Activated naive CD8-positive, alpha-beta T cell treated with anti-CD3 and anti-CD28 coated beads for 36 hours (primary cell): Measurements from ENCODE around the gene PPIL6. TPM values are rescaled to one million over a fixed set of nuclear protein-coding genes. Genes with fewer than 3 reads are reported as not detected.

Experiments used
- DNase-seq: peaks from one replicate; pipeline ENCODE4 v3.0.0; 2021
- H3K27ac Mint-ChIP-seq: one replicate; pipeline ENCODE4 v1.8.0; 2022; ENCODE audit warnings: mild to moderate bottlenecking, moderate library complexity, mixed read lengths
- H3K27me3 Mint-ChIP-seq: one replicate; pipeline ENCODE4 v1.8.0; 2022; ENCODE audit warnings: mild to moderate bottlenecking, mixed read lengths
- H3K36me3 Mint-ChIP-seq: one replicate; pipeline ENCODE4 v1.8.0; 2021; ENCODE audit warnings: mild to moderate bottlenecking, mixed read lengths
- H3K4me1 Mint-ChIP-seq: one replicate; pipeline ENCODE4 v1.8.0; 2021; ENCODE audit warnings: mixed read lengths
- H3K4me3 Mint-ChIP-seq: one replicate; pipeline ENCODE4 v1.8.0; 2022; ENCODE audit warnings: mild to moderate bottlenecking, moderate library complexity, mixed read lengths
- H3K9me3 Mint-ChIP-seq: one replicate; pipeline ENCODE4 v1.8.0; 2022; ENCODE audit warnings: mixed read lengths
- total RNA-seq, 2 experiments: library from RNA; stranded (reverse); gene quantifications; one replicate each; pipeline ENCODE4 v1.2.3, GENCODE V29; 2021

Gene PPIL6
- total RNA-seq = under 1 TPM; 0.60 to 0.64 TPM

DNA sequence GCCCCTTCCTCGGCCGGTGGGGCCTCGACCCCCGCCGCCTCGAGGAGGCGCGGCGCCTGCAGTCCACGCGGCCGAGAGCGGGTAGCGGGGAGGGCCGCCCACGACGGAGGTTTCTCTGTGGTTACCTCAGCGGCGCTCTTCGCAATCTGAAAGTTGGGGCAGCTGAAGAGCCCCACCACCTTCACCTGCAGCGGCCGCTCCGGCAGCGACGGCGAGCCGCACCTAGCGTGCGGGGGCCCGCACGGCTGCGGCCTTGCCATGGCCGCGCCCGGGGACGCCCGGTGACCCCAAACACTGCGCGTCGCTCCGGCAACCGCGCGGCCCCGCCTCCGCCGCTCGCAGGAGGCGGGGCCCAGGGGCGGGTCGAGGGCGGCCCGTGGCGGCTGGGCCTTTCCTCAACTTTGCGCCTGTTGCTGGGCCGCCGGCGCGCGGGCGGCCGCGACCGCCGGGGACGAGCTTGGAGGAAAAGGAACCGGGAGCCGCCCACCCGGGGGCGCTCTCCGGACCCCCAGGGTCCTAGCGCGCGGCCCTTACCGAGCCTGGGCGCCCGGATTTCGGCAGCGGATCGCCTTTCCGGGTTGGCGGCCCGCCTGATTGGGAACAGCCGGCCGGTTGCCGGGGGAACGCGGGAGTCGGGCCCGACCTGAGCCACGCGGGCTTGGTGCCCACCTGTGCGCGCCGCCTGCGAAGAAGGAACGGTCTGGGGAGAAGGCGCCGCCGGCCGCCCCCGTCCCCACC is at the start of gene PPIL6, which contains the start of gene SMPD2:
Gene PPIL6 (minus strand): TSS at position 298 of the 738 bp plus-strand sequence. CDS start 38 bp downstream, at position 260.
Gene SMPD2 (plus strand): TSS at position 394 of the 738 bp plus-strand sequence. CDS start 398 bp downstream, outside the sequence.
- Mint-ChIP-seq H3K27ac (peak within 1 kb of the TSS; percentile 89), H3K9me3 (no peaks in the 10 kb centered on the region), H3K27me3 (no peaks in the 10 kb centered on the region), H3K4me3 (peak within 1 kb of the TSS; percentile 93), H3K4me1 (peaks cover 20% of the 10 kb centered on the region), H3K36me3 (peaks cover 10% of the 10 kb centered on the region)
- peak; percentile 86 for DNase-seq

DNA sequence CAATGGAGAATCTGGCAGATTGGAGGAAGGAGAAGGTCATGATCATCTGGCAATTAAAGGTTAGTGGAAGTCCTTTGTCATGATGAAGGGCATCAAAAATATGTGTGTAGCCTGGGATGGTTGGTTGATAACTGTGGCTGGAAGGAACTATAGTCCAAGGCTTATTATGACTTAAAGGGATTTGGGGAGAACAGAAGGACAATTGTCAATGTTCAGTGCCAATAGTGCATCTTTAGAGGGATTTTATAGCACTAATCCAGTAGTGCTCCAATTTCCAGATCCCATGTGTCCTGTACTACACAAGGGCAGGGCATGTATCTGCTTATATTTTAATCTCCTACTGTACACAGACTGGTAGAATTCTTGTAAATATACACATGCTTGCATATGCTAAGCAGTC is 47.6 kb upstream of the PPIL6 start:
- Mint-ChIP-seq H3K27ac (no peak overlapping the region), H3K27me3 (no peaks in the 10 kb centered on the region), H3K36me3 (no peaks in the 10 kb centered on the region), H3K4me1 (peaks cover 29% of the 10 kb centered on the region), H3K9me3 (no peaks in the 10 kb centered on the region), H3K4me3 (no peak overlapping the region)
- DNase-seq = no peak

DNA sequence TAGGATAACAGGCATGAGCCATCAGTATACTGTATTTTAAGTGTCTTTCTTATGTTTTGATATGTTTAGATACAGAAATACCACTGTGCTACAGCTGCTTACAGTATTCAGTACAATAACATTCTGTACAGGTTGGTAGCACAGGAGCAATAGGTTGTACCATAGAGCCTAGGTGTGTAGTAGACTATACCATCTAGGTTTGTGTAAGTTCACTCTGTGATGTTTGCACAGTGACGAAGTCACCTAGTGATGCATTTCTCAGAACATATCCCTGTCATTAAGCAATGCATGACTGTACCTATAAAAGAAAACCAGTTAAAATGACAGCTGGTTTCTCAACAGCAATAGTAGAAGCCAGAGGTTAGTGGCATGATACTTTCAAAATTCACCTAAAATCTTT is 45.6 kb upstream of the PPIL6 start:
- DNase-seq = no peak
- Mint-ChIP-seq H3K27me3 (no peaks in the 10 kb centered on the region), H3K4me3 (no peak overlapping the region), H3K36me3 (peaks cover 14% of the 10 kb centered on the region), H3K4me1 (peaks cover 28% of the 10 kb centered on the region), H3K27ac (peak overlapping the region; percentile 36), H3K9me3 (no peaks in the 10 kb centered on the region)

DNA sequence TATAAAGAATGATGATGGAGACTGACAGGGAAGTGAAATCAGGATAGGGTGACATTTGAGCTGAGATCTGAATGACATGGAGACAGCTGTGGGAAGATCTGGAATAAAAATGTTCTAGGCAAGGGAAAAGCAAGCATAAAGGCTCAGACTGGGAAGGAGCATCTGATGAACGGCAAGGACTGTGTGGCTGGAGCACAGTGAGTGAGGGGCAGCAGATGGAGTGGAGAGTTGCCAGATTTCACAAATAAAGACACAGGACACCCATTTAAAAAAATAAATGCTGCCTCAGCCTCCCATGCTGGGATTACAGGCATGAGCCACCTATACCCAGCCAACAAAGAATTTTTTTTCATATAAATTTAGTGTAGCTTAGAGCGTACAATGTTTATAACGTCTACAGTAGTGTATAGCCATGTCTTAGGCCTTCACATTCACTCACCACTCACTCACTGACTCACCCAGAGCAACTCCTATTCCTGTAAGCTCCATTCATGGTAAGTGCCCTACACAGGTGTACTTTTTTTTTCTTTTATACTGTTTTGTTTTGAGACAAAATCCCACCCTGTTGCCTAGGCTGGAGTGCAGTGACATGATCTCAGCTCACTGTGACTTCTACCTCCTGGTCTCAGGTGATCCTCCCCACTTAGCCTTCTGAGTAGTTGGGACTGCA is 45.0 kb upstream of the PPIL6 start:
- Mint-ChIP-seq H3K4me3 (no peak overlapping the region), H3K27ac (no peak overlapping the region), H3K4me1 (peaks cover 26% of the 10 kb centered on the region), H3K9me3 (no peaks in the 10 kb centered on the region), H3K27me3 (no peaks in the 10 kb centered on the region), H3K36me3 (peaks cover 20% of the 10 kb centered on the region)
- no peak for DNase-seq

DNA sequence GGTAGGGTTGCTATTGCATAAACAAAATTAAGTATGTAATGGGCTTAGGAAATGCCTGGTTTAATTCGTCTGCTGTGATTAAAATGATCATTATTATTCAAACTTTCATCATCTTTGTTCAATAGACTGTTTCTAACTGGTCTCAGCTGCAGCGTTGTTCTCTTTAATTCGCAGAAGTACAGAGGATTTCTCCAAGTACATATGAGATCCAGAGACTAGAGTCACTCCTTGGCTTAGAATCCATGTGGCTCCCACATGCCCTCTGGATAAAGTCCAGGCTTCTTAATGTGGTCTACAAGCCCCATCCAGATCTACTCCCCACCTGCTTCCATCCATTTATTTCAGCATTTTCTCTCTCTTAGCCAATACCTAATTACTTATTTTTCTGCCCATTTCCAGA is 43.7 kb upstream of the PPIL6 start:
- peak overlapping the region; percentile 72 for H3K4me3 Mint-ChIP-seq
- peaks cover 31% of the 10 kb centered on the region for H3K36me3 Mint-ChIP-seq
- no peak overlapping the region for H3K27ac Mint-ChIP-seq
- H3K4me1 Mint-ChIP-seq = peaks cover 28% of the 10 kb centered on the region
- no peaks in the 10 kb centered on the region for H3K27me3 Mint-ChIP-seq
- no peaks in the 10 kb centered on the region for H3K9me3 Mint-ChIP-seq
- DNase-seq = no peak

DNA sequence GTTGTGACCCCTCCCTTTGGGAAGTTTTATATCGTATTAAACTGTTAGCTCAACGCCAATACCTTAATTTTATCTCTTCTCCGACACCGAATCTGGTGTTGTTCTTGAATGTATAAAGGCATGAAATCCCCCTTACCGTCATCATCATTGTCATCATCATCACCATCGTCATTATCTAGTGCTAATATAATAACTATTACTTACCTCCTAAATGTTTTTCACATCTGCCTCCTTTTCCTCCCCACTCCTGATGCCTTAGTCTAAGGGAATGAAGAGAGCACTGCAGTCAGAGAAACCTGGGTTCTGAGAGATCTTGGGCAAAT is 43.3 kb upstream of the PPIL6 start:
- Mint-ChIP-seq H3K4me3 (peak overlapping the region; percentile 72), H3K9me3 (no peaks in the 10 kb centered on the region), H3K4me1 (peaks cover 32% of the 10 kb centered on the region), H3K27ac (peak overlapping the region; percentile 53), H3K27me3 (no peaks in the 10 kb centered on the region), H3K36me3 (peaks cover 35% of the 10 kb centered on the region)
- DNase-seq = no peak

DNA sequence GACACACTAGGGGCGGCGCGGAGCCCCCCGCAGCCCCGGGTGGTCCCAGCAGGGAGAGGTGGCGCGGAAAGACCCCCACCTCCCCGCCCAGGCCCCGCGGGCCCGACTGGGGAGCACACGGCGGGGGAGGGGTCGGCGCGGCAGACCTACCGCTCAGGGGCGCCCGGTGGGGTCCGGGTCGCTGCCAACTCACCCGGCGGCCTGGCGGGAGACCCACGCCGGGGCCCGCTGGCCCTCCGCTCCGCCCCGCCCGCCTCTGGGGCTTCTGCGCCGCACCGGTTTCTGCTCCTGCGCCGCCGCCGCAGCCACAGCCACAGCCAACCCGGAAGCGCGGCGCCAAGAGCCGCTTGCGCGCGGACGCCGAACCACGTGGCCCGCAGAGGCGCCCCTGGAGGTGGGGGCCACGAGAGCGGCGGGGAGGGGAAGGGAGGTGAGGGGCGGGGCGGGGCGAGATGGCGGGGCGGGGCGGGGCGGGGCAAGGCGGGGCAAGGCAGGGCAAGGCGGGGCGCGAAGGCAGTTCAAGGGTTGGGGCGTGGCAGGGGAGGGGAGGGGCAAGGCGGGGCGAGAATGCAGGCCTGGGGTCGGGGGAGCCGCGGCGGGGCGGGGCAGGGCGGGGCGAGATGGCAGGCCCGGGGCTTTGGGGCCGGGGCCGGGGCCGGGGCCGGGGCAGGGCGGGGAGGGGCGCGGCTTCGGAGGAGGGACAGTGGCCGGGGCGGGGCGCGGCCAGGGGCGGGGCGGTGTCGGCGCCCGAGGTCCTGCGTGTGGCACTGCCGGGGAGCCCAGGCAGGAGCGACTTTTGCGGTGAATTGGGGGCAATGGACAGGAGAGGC is 42.7 kb upstream of the PPIL6 start, which contains the start of gene ZBTB24:
Gene ZBTB24 (minus strand): TSS at position 315 of the 830 bp plus-strand sequence. CDS start 1,193 bp downstream, outside the sequence.
- peaks cover 38% of the 10 kb centered on the region for H3K4me1 Mint-ChIP-seq
- no peaks in the 10 kb centered on the region for H3K9me3 Mint-ChIP-seq
- DNase-seq = peak; percentile 92
- no peaks in the 10 kb centered on the region for H3K27me3 Mint-ChIP-seq
- H3K36me3 Mint-ChIP-seq = peaks cover 41% of the 10 kb centered on the region
- peak within 1 kb of the TSS; percentile 94 for H3K4me3 Mint-ChIP-seq
- peak within 1 kb of the TSS; percentile 90 for H3K27ac Mint-ChIP-seq

DNA sequence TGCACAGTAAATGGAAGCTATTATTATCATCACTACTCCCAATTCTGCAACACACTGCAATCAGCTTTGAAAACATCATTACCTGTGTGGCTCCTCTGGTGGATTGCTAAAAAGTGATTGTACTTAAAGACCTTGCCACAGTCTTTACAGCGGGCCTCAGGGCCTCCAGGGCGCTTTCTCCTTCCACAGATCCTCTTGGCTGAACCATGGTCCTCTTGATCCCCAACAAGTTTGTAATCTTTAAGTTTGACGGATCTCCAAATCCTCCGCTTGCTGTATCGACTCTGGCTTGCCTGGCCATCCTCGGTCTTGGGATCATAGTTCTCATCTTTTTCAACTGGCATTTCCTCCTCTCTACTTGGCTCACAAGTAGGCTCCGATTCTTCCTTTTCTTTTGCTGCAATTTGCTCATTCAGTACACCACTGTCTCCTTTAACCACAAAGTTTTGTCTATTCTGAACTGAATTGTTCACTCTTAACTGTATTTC is 40.6 kb upstream of the PPIL6 start:
- Mint-ChIP-seq H3K4me3 (peak overlapping the region; percentile 94), H3K36me3 (peaks cover 58% of the 10 kb centered on the region), H3K27ac (peak overlapping the region; percentile 90), H3K4me1 (peaks cover 55% of the 10 kb centered on the region), H3K9me3 (no peaks in the 10 kb centered on the region), H3K27me3 (no peaks in the 10 kb centered on the region)
- DNase-seq = no peak

DNA sequence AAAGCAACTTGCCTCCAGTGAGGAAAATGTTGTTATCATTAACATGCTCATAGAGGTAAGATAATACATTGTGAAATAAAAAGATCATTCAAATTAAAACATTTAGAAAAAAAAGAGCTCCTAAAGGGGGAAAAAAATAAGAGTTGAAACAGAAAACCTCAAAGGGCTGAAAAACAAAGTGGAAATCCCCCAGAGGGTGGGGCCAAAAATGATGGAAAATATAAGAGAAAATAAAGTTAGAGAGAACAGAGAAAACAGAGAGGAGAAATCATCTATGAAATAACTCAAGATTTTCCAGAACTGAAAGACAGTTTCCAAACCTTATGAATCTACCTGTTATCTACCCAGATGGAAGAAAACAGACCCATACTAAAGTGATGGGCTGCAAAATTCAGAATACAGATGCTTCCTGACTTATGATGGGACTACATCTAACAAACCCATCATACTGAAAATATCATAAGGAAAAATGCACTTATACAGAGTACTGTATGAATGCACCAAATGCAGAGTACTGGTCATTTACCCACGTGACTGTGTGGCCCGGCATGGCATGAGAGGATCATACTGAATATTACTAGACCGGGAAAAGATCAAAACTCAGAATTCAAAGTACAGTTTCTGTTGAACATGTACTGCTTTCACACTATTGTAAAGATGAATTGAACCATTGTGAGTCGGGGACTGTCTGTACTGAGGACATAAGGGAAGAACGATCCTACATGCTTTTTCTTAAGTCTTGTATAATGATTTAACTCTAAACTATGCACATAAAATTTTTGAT is 38.6 kb upstream of the PPIL6 start:
- no peaks in the 10 kb centered on the region for H3K27me3 Mint-ChIP-seq
- peak overlapping the region; percentile 82 for H3K4me3 Mint-ChIP-seq
- no peaks in the 10 kb centered on the region for H3K9me3 Mint-ChIP-seq
- DNase-seq = no peak
- H3K36me3 Mint-ChIP-seq = peaks cover 69% of the 10 kb centered on the region
- H3K4me1 Mint-ChIP-seq = peaks cover 63% of the 10 kb centered on the region
- H3K27ac Mint-ChIP-seq = peak overlapping the region; percentile 72

DNA sequence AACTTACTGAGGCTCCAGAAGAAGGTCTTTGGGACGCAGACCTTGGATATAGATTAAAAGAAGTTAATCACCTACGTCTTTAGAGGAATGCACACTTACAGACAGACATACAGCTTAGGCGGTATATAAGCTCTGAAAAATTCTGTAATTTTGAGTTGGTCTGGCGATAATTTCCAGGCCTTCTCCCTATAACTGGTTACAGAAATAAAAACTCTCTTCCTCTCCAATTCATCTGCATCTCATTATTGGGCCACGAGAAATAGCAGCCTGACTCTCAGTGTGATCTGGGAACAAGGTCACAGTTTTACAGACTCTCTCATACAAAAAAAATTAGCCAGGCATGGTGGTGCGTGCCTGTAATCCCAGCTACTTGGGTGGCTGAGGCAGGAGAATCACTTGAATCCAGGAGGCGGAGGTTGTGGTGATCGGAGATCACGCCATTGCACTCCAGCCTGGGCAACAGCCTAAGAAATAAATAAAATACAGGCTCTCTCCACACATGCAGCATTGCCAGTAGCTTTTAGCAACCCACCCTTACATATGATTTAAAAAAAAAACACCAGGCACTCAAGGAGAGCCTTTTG is 37.9 kb upstream of the PPIL6 start:
- H3K4me3 Mint-ChIP-seq = peak overlapping the region; percentile 82
- H3K9me3 Mint-ChIP-seq = no peaks in the 10 kb centered on the region
- H3K27me3 Mint-ChIP-seq = no peaks in the 10 kb centered on the region
- peaks cover 65% of the 10 kb centered on the region for H3K4me1 Mint-ChIP-seq
- no peak for DNase-seq
- H3K27ac Mint-ChIP-seq = peak overlapping the region; percentile 72
- H3K36me3 Mint-ChIP-seq = peaks cover 73% of the 10 kb centered on the region

DNA sequence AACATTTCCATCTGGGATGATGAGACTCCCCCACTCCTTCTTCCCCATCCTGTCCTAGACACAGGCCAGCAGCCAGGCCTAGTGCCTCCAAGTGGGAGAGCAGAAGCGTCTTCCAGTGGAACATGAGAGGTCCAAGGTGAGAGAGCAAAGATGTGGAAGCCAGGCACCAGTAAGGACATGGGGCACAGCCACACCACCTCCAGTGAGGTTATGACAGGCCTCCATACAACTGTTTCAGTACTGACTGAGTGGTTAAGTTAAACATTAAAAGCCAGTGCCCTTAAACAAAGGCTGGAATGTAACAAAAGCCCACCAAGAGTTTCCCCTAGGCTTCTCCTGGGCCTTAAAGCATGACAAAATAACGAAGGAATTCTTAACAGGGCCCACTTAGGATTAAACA is 37.3 kb upstream of the PPIL6 start:
- no peaks in the 10 kb centered on the region for H3K9me3 Mint-ChIP-seq
- H3K27ac Mint-ChIP-seq = peak overlapping the region; percentile 71
- no peaks in the 10 kb centered on the region for H3K27me3 Mint-ChIP-seq
- peaks cover 70% of the 10 kb centered on the region for H3K4me1 Mint-ChIP-seq
- H3K36me3 Mint-ChIP-seq = peaks cover 79% of the 10 kb centered on the region
- H3K4me3 Mint-ChIP-seq = peak overlapping the region; percentile 82
- no peak for DNase-seq

DNA sequence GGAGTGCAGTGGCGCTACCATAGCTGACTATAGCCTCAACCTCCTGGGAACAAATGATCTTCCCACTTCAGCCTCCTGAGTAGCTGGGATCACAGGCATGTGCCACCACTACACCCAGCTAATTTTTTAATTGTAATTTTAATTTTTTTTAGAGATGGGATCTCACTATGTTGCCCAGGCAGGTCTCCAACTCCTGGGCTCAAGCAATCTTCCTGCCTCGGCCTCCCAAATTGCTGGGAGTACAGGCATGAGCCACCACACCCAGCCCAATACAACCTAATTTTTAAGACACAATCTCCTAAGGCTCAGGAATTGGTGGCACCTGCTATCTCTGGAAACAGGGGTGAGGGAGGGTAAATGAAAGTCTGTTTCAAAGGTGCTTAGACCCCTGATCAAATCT is 36.8 kb upstream of the PPIL6 start:
- Mint-ChIP-seq H3K4me3 (peak overlapping the region; percentile 82), H3K27me3 (no peaks in the 10 kb centered on the region), H3K27ac (no peak overlapping the region), H3K9me3 (no peaks in the 10 kb centered on the region), H3K36me3 (peaks cover 82% of the 10 kb centered on the region), H3K4me1 (peaks cover 75% of the 10 kb centered on the region)
- DNase-seq = no peak

DNA sequence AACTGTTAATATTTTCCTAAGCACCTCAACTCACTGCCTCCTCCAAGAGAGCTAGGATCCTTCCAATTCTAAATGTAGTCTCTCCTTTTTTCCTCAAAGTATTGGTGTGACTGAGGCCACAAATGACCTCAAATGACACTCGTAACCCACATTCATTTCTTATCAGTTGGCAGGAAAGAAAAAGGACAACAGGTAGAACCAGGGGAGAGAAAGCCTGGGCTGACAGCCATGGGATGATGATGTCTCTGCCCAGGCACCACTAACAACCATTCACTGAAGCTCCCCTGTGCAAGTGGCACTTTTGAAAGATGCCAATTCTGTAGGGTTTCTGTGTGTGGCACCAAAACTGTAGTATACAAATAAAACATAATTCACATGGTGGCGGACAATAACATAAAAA is 35.2 kb upstream of the PPIL6 start:
- H3K27ac Mint-ChIP-seq = no peak overlapping the region

DNA sequence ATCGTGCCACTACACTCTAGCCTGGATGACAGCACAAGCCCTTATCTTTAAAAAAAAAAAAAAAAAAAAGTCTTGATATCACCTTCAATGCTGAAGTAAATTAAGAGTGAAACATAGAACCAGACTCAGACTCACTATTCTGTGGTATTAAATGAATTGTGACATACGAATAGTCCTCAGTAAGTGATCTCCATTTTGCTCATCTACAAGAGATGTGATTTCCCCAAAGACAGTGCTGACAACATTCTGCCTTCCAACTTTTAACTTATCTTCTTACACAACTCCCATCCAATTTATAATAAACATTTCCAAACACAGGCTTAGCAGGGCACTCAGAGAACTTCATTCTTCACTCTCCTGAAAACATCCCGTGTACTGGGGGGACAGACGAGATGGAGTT is 34.6 kb upstream of the PPIL6 start:
- peak overlapping the region; percentile 6 for H3K27ac Mint-ChIP-seq
- H3K9me3 Mint-ChIP-seq = no peaks in the 10 kb centered on the region
- H3K4me1 Mint-ChIP-seq = peaks cover 71% of the 10 kb centered on the region
- DNase-seq = no peak
- H3K4me3 Mint-ChIP-seq = no peak overlapping the region
- peaks cover 74% of the 10 kb centered on the region for H3K36me3 Mint-ChIP-seq
- no peaks in the 10 kb centered on the region for H3K27me3 Mint-ChIP-seq

More for the DNA sequence above, 35.2 kb upstream of the PPIL6 start:
- peaks cover 79% of the 10 kb centered on the region for H3K36me3 Mint-ChIP-seq
- peaks cover 75% of the 10 kb centered on the region for H3K4me1 Mint-ChIP-seq
- no peak overlapping the region for H3K4me3 Mint-ChIP-seq
- no peak for DNase-seq
- no peaks in the 10 kb centered on the region for H3K27me3 Mint-ChIP-seq
- no peaks in the 10 kb centered on the region for H3K9me3 Mint-ChIP-seq
